ENCODE data around the gene EIF5A2. TPM values are rescaled to one million over a fixed set of nuclear protein-coding genes. Genes with fewer than 3 reads are reported as not detected.
A peak's percentile ranks its signal among the peaks of the same experiment; 100 is the strongest.

EIF5A2 gene
- total RNA-seq, 1 donor from 2014 or later = 10.0 TPM

GRCh38 chr3:170876537-170876936 is 31.9 kb downstream of the EIF5A2 start:
- Mint-ChIP-seq H3K27ac (no peak overlapping the region), H3K27me3 (no peaks in the 10 kb centered on the region), H3K4me3 (no peak overlapping the region), H3K9me3 (no peaks in the 10 kb centered on the region), H3K4me1 (ENCODE audit: unreplicated experiment) (no peaks in the 10 kb centered on the region), H3K36me3 (no peaks in the 10 kb centered on the region)
- TF ChIP-seq CTCF (conservative IDR thresholded peaks at IDR 0.05) = no peak
- DNase-seq (ENCODE audit: extremely low spot score, unreplicated experiment) = no peak

GRCh38 chr3:170869645-170870593 is 38.5 kb downstream of the EIF5A2 start, which contains the start of gene RPL22L1:
RPL22L1 (minus strand) TSS chr3:170870195; CDS start chr3:170870167, 28 bp downstream.
- H3K27ac Mint-ChIP-seq = peak within 1 kb of the TSS; percentile 99
- H3K4me1 Mint-ChIP-seq (ENCODE audit: unreplicated experiment) = peaks cover 22% of the 10 kb centered on the region
- peak; percentile 36 for TF ChIP-seq CTCF (conservative IDR thresholded peaks at IDR 0.05)
- peaks cover 26% of the 10 kb centered on the region for H3K36me3 Mint-ChIP-seq
- no peaks in the 10 kb centered on the region for H3K27me3 Mint-ChIP-seq
- peaks cover under 1% of the 10 kb centered on the region for H3K9me3 Mint-ChIP-seq
- peak within 1 kb of the TSS; percentile 98 for H3K4me3 Mint-ChIP-seq
- peak; percentile 94 for DNase-seq (ENCODE audit: extremely low spot score, unreplicated experiment)

- Mint-ChIP-seq H3K27me3 (no peaks in the 10 kb centered on the region), H3K27ac (peak overlapping the region; percentile 99), H3K4me1 (ENCODE audit: unreplicated experiment) (peaks cover 22% of the 10 kb centered on the region), H3K36me3 (peaks cover 31% of the 10 kb centered on the region), H3K4me3 (peak overlapping the region; percentile 98), H3K9me3 (peaks cover 6% of the 10 kb centered on the region)
- no peak for TF ChIP-seq CTCF (conservative IDR thresholded peaks at IDR 0.05)
- DNase-seq (ENCODE audit: extremely low spot score, unreplicated experiment) = no peak
Observed at GRCh38 chr3:170869239-170869590, 39.2 kb downstream of the EIF5A2 start.

- DNase-seq (ENCODE audit: extremely low spot score, unreplicated experiment) = no peak
- TF ChIP-seq CTCF (conservative IDR thresholded peaks at IDR 0.05) = no peak
- no peaks in the 10 kb centered on the region for H3K27me3 Mint-ChIP-seq
- H3K4me3 Mint-ChIP-seq = peak overlapping the region; percentile 98
- peak overlapping the region; percentile 99 for H3K27ac Mint-ChIP-seq
- H3K9me3 Mint-ChIP-seq = peaks cover 6% of the 10 kb centered on the region
- peaks cover 22% of the 10 kb centered on the region for H3K4me1 Mint-ChIP-seq (ENCODE audit: unreplicated experiment)
- peaks cover 31% of the 10 kb centered on the region for H3K36me3 Mint-ChIP-seq
Observed at GRCh38 chr3:170868577-170869238, 39.7 kb downstream of the EIF5A2 start.

GRCh38 chr3:170867143-170867937 is 41.1 kb downstream of the EIF5A2 start:
- peaks cover 31% of the 10 kb centered on the region for H3K36me3 Mint-ChIP-seq

More at GRCh38 chr3:170867143-170867937, 41.1 kb downstream of the EIF5A2 start:
- peaks cover 22% of the 10 kb centered on the region for H3K4me1 Mint-ChIP-seq (ENCODE audit: unreplicated experiment)
- no peaks in the 10 kb centered on the region for H3K27me3 Mint-ChIP-seq
- peaks cover 6% of the 10 kb centered on the region for H3K9me3 Mint-ChIP-seq
- DNase-seq (ENCODE audit: extremely low spot score, unreplicated experiment) = no peak
- no peak for TF ChIP-seq CTCF (conservative IDR thresholded peaks at IDR 0.05)
- peak overlapping the region; percentile 43 for H3K4me3 Mint-ChIP-seq
- peak overlapping the region; percentile 8 for H3K27ac Mint-ChIP-seq
